ENCODE measurements around the gene DDX56. TPM values are rescaled to one million over a fixed set of nuclear protein-coding genes. Genes with fewer than 3 reads are reported as not detected.

DDX56 gene
- total and polyA plus RNA-seq, 2 donors (not counting 1 experiment from before 2014, with no cell fraction given): 36.0 to 44.4 TPM

DNA sequence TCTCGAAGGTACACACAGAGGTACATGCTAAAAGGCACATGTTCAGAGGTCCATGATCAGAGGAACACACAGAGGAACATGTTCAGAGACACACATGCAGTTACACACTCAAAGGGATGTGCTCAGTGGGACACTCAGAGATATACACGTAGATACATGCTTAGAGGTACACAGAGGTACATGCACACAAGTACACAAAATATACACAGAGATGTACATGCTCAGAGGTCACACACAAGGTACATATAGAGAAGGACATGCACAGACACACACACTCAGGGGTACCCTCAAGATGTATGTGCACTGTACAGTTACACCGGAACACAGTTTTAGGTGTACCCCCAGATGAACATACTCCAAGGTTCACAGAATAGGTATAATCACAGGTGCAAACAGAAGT is 51.4 kb downstream of the DDX56 start:
- Histone ChIP-seq H3K9me3 (ENCODE audit: control insufficient read depth, insufficient read depth, low read depth, low read length) (no peaks in the 10 kb centered on the region), H4K20me1 (ENCODE audit: control insufficient read depth, extremely low read depth, insufficient read depth, low read length) (no peaks in the 10 kb centered on the region), H2AFZ (ENCODE audit: low read length) (no peak overlapping the region), H3K36me3 (ENCODE audit: control insufficient read depth, insufficient read depth, low read length) (no peaks in the 10 kb centered on the region), H3K27me3 (ENCODE audit: control insufficient read depth, insufficient read depth, low read length) (peaks cover 7% of the 10 kb centered on the region), H3K4me3 (replicated peaks in 1 of 4; ENCODE audit: control extremely low read depth in 1 of 4, insufficient read depth in 1 of 4, low read depth in 3 of 4, low read length in 4 of 4) (no peak overlapping the region), H3K27ac (ENCODE audit: insufficient read depth, low read length) (no peak overlapping the region), H3K9ac (ENCODE audit: insufficient read depth, low read length) (no peak overlapping the region), H3K4me2 (ENCODE audit: extremely low read depth, insufficient read depth, low read length) (no peak overlapping the region), H3K4me1 (ENCODE audit: control insufficient read depth, extremely low read depth, insufficient read depth, low read length) (no peaks in the 10 kb centered on the region), H3K79me2 (ENCODE audit: control insufficient read depth, insufficient read depth, low read length) (no peaks in the 10 kb centered on the region)
- no peak for TF ChIP-seq EZH2 (IDR thresholded peaks at IDR 0.05; ENCODE audit: low read length, missing control alignments)
- TF ChIP-seq, protein P1, sequence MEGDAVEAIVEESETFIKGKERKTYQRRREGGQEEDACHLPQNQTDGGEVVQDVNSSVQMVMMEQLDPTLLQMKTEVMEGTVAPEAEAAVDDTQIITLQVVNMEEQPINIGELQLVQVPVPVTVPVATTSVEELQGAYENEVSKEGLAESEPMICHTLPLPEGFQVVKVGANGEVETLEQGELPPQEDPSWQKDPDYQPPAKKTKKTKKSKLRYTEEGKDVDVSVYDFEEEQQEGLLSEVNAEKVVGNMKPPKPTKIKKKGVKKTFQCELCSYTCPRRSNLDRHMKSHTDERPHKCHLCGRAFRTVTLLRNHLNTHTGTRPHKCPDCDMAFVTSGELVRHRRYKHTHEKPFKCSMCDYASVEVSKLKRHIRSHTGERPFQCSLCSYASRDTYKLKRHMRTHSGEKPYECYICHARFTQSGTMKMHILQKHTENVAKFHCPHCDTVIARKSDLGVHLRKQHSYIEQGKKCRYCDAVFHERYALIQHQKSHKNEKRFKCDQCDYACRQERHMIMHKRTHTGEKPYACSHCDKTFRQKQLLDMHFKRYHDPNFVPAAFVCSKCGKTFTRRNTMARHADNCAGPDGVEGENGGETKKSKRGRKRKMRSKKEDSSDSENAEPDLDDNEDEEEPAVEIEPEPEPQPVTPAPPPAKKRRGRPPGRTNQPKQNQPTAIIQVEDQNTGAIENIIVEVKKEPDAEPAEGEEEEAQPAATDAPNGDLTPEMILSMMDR (conservative IDR thresholded peaks at IDR 0.05 in 1 of 2, IDR thresholded peaks at IDR 0.05 in 1 of 2; ENCODE audit: low read depth in 1 of 2, low read length in 2 of 2): no peak
- DNase-seq (ENCODE audit: low read depth in 2 of 2): no peak

DNA sequence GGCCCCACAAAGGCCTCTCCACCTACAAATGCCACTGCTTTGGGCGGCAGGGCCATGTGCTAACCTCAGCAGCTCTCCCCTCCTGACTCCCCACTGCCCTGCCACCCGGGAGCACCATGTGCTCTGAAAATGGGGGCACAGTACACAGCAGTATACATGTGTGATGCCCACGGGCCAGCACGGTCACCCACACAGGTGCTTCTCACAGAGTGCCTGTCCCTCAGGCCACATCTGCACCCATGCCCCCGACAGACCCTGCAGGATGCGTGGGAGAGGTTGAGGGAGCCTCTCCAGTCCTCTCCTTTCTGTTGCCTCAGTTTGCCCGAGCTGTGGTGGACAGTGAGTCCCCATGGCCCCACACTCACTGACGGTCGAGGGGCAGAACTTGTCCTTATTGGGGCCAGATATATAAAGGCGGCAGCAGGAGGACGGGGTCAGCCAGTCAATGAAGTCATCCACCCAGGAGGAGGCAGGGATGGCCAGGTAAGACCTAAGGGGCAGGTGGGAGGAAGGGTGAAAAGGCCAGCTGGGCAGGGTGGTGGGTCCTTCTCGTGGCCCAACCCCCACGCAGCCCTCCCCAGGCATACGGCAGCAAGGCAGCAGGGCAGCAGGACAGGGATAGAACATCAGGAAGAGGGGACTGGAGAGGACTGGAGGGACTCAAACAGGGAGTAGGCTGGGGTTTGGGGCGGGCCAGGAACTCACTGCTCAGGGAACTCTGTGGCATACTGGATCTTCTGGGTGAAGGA is 52.2 kb downstream of the DDX56 start:
- TF ChIP-seq EZH2 (IDR thresholded peaks at IDR 0.05; ENCODE audit: low read length, missing control alignments): no peak
- TF ChIP-seq, protein P1 (conservative IDR thresholded peaks at IDR 0.05 in 1 of 2, IDR thresholded peaks at IDR 0.05 in 1 of 2; ENCODE audit: low read depth in 1 of 2, low read length in 2 of 2): no peak
- H3K9ac ChIP-seq (ENCODE audit: insufficient read depth, low read length): no peak overlapping the region
- H3K27me3 ChIP-seq (ENCODE audit: control insufficient read depth, insufficient read depth, low read length): peaks cover 7% of the 10 kb centered on the region
- no peak overlapping the region for H3K4me3 ChIP-seq (replicated peaks in 1 of 4; ENCODE audit: control extremely low read depth in 1 of 4, insufficient read depth in 1 of 4, low read depth in 3 of 4, low read length in 4 of 4)
- no peaks in the 10 kb centered on the region for H3K36me3 ChIP-seq (ENCODE audit: control insufficient read depth, insufficient read depth, low read length)
- H2AFZ ChIP-seq (ENCODE audit: low read length): no peak overlapping the region
- DNase-seq (ENCODE audit: low read depth in 2 of 2): no peak
- no peak overlapping the region for H3K4me2 ChIP-seq (ENCODE audit: extremely low read depth, insufficient read depth, low read length)
- H3K79me2 ChIP-seq (ENCODE audit: control insufficient read depth, insufficient read depth, low read length): no peaks in the 10 kb centered on the region
- H4K20me1 ChIP-seq (ENCODE audit: control insufficient read depth, extremely low read depth, insufficient read depth, low read length): no peaks in the 10 kb centered on the region
- H3K27ac ChIP-seq (ENCODE audit: insufficient read depth, low read length): no peak overlapping the region
- no peaks in the 10 kb centered on the region for H3K9me3 ChIP-seq (ENCODE audit: control insufficient read depth, insufficient read depth, low read depth, low read length)
- H3K4me1 ChIP-seq (ENCODE audit: control insufficient read depth, extremely low read depth, insufficient read depth, low read length): no peaks in the 10 kb centered on the region

DNA sequence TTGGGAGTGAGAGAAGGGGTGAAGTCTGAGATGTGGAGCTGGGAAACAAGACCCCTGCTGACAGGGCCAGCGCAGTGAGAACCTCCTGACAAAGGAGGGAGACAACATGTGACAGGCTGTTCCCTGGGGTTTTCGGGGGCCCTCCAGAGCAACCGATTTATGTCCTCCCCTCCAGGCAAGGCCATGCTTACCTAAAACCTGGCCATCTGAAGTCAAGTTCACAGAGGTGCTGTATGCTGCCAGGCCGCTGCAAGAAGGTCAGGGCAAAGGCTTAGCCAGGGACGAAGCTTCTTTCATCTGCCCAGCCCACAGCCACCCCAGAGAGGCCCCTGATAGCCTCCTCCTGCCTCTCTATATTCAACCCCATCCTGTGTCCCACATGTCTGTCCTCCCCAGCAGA is 53.1 kb downstream of the DDX56 start:
- no peak for TF ChIP-seq EZH2 (IDR thresholded peaks at IDR 0.05; ENCODE audit: low read length, missing control alignments)
- TF ChIP-seq, protein P1 (conservative IDR thresholded peaks at IDR 0.05 in 1 of 2, IDR thresholded peaks at IDR 0.05 in 1 of 2; ENCODE audit: low read depth in 1 of 2, low read length in 2 of 2): no peak
- no peak overlapping the region for H2AFZ ChIP-seq (ENCODE audit: low read length)
- no peaks in the 10 kb centered on the region for H3K9me3 ChIP-seq (ENCODE audit: control insufficient read depth, insufficient read depth, low read depth, low read length)
- H3K36me3 ChIP-seq (ENCODE audit: control insufficient read depth, insufficient read depth, low read length): no peaks in the 10 kb centered on the region
- H3K9ac ChIP-seq (ENCODE audit: insufficient read depth, low read length): no peak overlapping the region
- peaks cover 7% of the 10 kb centered on the region for H3K27me3 ChIP-seq (ENCODE audit: control insufficient read depth, insufficient read depth, low read length)
- DNase-seq (ENCODE audit: low read depth in 2 of 2): no peak
- no peaks in the 10 kb centered on the region for H3K79me2 ChIP-seq (ENCODE audit: control insufficient read depth, insufficient read depth, low read length)
- no peak overlapping the region for H3K27ac ChIP-seq (ENCODE audit: insufficient read depth, low read length)
- no peaks in the 10 kb centered on the region for H4K20me1 ChIP-seq (ENCODE audit: control insufficient read depth, extremely low read depth, insufficient read depth, low read length)
- H3K4me3 ChIP-seq (replicated peaks in 1 of 4; ENCODE audit: control extremely low read depth in 1 of 4, insufficient read depth in 1 of 4, low read depth in 3 of 4, low read length in 4 of 4): no peak overlapping the region
- H3K4me1 ChIP-seq (ENCODE audit: control insufficient read depth, extremely low read depth, insufficient read depth, low read length): no peaks in the 10 kb centered on the region
- H3K4me2 ChIP-seq (ENCODE audit: extremely low read depth, insufficient read depth, low read length): no peak overlapping the region

All from fibroblast of lung (primary cell).